GM21360 (cell line): ENCODE results near the gene KLHDC4.
"Not testable (repeated sequence)": the region's sequence is repeated elsewhere in the genome, so short reads cannot be mapped to it uniquely, and the experiment has no call there.

Experiments
- ATAC-seq: cut with Tn5 transposase; IDR thresholded peaks from one replicate; pipeline ENCODE4 v1.9.1; 2021; ENCODE audit warnings: mild to moderate bottlenecking, moderate library complexity; ENCODE audit not compliant: unreplicated experiment

The KLHDC4 gene

DNA sequence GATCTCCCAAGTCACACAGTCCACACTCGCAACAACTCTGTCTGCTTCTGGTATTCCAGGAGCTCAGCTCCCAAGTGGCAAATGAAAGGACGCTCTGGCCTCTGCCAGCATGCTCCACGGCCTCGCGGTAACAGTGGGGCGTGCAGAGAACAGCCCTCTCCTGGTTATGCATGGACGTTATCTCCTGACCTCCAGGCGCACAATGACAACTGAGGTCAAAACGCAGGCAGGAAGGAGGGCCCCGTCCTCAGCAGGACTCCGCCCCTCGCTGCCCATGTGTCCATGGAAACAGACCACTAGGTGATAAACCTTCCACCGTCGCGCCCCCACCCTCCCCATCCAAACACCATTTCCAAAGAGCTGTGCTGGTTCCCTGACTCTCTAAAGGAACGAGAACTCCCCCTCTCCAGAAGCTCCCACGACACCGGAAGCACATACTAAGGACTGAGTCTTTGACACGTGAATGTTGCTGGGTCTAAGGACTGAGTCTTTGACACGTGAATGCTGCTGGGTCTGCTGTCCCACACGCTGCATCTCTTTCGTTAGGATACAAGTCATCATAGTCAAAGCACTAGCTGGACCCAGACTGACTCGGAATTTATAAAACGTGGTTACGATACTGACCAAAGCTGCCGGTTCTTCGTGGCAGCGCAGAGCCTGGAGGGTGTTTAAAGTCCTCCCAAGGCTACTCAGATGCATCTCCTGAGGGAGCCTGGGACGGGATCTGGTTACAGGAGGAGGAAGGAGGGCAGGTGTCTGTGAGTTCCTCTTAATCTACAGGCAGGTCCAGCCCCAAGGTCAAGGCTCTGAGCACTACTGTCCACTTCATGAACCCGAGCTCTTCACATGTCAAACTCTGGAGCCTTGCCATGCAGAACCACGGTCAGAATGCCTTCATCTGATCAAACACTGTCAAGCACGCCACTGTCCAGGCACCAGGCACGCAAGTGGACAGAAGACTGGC lies 43.9 kb downstream of the KLHDC4 start:
- ATAC-seq, result no peak

GRCh38 chr16:87720446-87720845 lies 45.3 kb downstream of the KLHDC4 start:
- ATAC-seq, result no peak

DNA sequence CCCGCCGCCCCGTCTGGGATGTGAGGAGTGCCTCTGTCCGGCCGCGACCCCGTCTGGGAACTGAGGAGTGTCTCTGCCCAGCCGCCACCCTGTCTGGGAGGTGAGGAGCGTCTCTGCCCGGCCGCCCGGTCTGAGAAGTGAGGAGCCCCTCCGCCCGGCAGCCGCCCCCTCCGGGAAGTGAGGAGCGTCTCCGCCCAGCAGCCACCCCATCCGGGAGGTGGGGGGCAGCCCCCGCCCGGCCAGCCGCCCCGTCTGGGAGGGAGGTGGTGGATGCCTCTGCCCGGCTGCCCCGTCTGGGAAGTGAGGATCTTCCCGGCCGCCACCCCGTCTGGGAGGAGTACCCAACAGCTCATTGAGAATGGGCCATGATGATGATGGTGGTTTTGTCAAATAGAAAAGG lies 47.0 kb downstream of the KLHDC4 start:
- ATAC-seq, result not testable (repeated sequence)

DNA sequence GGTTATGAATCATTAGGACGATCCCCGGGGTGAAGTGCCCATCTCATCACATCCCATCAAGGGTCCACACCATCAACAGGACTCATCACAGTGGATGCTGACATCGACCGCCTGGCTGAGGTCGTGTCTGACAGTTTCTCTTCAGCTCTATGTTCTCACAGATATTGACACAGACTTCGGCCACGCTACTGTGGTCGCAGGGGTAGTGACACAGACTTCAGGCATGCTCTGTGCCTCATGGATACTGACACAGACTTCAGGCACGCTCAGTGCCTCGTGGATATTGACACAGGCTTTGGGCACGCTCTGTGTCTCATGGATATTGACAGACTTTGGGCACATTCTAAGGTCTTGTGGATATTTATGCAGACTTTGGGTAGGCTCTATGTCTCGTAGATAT lies 50.1 kb downstream of the KLHDC4 start:
- no peak for ATAC-seq

GRCh38 chr16:87715231-87715630 lies 50.6 kb downstream of the KLHDC4 start:
- no peak for ATAC-seq

DNA sequence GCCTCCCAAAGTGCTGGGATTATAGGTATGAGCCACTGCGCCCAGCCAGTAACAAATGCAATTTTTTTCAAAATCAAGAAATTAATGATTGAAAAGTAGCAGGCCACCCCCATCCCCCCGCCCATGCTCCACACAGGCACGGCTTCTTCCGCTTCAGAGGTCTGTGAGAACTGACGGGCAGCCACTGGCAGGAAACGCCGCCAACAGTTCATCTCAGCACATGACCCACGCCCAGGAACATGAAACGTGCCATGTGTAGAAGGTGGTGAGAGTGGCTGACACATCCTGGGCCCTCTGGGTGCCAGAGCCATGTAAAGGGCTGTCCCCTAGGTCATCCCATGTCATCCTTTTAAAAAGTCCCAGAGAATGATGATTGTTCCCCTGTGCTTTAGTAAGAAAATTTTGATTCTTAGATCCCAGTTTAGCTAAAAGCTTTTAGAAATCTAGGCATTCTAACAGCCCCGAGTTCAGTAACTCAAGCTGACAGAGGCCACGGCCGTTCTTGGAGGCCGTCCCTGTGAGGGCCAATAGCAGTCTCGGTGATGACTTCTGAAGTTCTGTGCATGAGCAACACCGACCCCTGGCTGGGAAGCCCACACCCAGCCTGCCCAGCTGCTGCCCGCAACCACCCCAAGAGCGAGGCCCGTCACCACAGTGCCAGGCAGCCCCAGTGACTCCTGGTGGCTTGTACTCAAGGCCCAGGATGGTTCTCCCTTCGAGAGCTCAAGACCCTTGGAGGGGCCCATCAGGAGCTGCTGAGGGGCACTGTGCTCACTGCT lies 52.1 kb downstream of the KLHDC4 start:
- no peak for ATAC-seq

DNA sequence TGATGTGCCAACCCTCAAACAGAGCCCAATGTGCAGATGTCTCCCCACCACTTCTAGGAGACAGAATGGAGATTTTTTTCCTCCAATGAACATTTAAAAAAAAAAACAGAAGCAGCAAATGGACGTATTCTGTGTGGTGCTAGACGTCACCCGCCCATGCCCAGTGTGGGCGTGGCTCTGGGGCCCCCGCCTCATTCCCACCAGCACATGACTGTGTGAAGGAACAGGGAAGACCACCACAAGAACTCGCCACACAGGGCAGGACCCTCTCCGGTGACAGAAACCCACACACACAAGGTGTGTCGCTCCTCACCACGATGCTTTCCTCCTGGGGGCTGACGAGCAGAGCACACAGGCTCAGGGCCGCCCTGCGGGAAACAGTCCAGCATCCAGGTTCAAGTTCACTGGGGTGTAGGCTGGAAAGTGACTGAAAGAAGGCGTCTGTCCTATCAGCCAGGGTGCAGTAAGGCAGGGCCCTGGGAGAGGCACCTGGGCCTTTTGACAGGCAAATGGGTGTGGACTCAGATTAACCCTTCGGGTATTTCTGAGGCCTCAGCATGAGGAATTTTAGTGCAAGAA lies 53.5 kb downstream of the KLHDC4 start:
- no peak for ATAC-seq

GRCh38 chr16:87710887-87711286 lies 54.9 kb downstream of the KLHDC4 start:
- ATAC-seq, result no peak

GRCh38 chr16:87709677-87710076 lies 56.1 kb downstream of the KLHDC4 start:
- no peak for ATAC-seq

DNA sequence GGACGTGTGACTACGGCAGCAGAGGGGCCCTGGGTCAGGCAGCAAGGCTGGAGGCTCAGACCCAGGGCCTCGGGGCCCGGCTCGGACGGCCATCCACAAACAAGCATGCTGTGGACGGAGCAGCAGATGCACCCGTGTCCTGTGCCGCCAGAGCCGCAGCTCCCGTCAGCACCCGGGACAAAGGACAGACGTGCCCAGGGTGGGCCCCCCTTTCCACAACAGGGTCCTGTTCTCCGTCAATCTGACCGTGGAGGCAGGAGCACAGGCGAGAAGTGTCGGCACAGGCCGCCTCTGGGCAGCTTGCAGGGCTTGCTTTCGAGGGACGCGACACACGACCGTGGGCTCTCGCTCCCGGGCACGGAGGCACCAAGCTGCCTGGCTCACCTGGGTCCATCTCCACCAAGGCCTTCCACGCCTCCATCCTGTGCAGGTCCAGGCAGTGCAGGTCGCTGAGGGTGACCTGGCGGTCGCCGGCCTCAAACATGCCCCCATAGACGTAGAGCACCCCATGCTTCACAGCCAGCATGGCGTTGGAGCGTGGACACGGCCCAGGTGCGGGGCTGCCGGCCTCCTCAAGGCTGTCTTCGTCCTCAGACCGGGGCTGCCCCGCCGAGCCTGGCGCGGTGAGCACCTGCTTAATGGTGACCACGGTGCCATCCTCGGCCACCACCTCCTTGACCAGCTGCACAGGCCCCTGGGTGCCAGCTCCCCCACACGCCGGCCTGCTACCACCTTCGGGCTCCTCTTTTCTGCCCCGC lies 56.7 kb downstream of the KLHDC4 start:
- ATAC-seq, result no peak

GRCh38 chr16:87707714-87708580 lies 57.8 kb downstream of the KLHDC4 start:
- ATAC-seq, result no peak

DNA sequence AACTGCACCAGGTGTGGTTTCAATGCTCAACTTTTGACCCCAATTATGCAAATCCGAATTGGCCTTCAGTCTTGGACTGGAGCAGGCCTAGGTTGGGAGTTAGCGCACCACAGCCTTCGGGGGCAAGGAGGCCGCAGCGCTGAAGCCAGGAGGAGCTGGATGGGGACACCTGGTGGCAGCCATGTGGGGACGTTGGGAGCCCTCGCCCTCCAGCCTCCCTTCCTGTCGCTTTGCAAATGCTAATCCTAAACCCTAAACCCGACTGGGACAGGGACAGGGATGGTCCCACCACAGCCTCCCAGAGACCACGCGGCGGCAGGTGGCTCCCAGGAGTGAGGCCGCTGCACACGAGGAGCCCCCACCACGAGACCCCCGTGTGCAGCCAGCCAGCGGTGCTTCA lies 58.7 kb downstream of the KLHDC4 start:
- ATAC-seq, result no peak

GRCh38 chr16:87706278-87707000 lies 59.3 kb downstream of the KLHDC4 start:
- ATAC-seq, result no peak

GRCh38 chr16:87705771-87706277 lies 60.0 kb downstream of the KLHDC4 start:
- ATAC-seq, result no peak

DNA sequence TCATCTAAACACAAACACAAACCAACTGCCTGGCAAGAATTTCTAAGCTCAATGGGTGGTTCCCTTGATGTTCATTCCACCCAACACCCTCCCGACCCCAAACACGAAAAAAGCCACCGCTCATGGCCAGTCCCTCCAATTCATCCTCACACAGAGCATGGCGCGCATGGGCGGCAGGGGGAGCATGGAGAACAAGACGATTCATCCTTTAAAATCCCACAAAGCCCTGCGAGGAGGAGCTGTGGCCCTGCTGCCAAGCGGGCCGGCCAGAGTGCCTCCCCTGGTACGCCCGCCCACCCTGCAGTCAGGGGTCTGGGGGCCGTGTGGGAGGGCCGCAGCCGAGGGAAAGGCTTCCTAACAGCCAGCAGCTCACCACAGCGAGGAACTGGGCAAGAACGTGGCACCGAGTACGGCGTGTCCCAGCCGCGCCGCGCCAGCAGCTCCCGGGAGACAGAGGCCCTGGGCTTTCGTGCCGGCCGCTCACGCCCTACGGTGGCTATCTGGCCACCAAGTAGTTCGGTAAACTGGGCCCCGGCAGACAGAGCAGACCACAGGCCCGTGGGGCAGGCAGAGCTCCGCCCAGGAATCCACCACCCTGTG lies 60.9 kb downstream of the KLHDC4 start:
- ATAC-seq, result no peak

- no peak for ATAC-seq
Measured at GRCh38 chr16:87703835-87704375, 61.9 kb downstream of the KLHDC4 start.

DNA sequence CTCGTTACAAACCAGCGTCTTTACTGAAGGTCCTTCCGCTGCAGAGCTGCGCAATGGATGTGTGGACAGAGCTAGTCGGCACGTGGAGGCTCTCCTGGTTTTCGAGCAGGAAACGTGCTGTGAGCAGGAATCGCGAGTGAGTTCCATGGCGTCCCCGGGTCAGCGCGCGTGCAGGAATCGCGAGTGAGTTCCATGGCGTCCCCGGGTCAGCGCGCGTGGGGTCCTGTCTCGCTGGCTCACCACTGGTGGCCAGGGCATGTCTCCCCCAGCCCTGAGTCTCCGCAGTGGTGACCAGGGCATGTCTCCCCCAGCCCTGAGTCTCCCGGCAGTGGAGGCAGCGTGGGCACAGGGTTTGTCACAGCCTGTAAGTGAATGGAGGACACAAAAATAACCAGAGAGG lies 62.7 kb downstream of the KLHDC4 start:
- ATAC-seq, result no peak

DNA sequence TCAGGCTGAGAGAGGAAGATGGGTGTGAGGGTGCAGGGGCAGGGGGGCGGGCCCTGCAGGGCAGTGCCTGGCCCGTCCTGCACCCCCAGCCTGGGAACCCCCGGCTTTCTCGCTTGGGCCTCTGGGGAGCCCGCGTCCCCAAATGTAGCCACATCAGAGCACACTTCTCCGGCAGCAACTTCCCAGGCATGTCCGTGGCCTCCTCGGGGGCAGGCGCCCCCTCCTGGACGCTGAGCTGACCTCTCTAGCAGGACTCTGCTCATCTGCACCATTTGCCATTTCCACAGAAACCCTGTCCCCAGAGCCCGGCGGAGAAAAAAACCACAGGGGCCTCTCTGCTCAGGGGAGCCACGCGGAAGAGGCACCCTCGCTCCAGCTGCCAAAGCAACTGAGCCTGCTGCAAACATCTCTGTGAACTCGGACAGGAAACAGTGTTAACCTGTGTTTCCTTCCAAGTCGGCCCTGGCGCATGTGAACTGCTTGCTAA lies 63.4 kb downstream of the KLHDC4 start:
- ATAC-seq, result peak; percentile 56
